ENCODE data around the gene BCAR3. TPM values are rescaled to one million over a fixed set of nuclear protein-coding genes. Genes with fewer than 3 reads are reported as not detected.
"Not testable (repeated sequence)": the region's sequence is repeated elsewhere in the genome, so short reads cannot be mapped to it uniquely, and the experiment has no call there.

The BCAR3 gene
- total RNA-seq, 2 donors from 2014 or later, result 1.3 to 1.9 TPM

DNA sequence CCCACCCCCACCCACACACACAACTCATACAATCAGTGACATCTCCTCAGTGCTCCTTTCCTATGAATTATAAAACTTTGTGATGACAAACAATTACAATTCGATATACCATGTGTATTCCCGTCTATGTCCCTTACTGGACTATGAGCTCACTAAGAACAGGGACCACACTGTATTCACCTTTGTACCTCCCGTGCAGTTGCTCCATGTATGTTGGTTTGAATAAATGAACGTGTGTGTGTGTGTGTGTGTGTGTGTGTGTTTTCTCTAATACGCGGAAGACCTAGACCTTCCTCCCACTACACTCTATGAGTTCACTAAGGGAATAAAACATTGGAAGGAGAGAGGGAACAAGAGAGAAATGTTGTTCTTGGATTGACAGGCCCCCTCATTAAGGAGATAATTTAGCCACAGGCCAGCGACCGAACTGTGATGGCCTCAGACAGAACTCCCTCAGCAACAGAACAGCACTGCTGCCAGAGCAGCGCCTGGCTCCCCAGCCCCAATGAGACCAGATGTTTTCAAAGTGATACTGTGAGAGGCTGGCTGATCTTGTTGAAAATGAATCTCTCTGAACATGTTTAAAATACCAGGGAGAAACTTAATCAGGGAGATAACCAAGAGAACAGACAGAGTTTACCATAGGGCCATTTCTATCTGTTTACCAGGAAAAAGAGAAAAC, 21.7 kb downstream of the BCAR3 start:
- Mint-ChIP-seq H3K27ac (no peak overlapping the region), H3K4me1 (no peaks in the 10 kb centered on the region), H3K4me3 (no peak overlapping the region), H3K36me3 (ENCODE audit: low read depth) (no peaks in the 10 kb centered on the region), H3K27me3 (no peaks in the 10 kb centered on the region), H3K9me3 (no peaks in the 10 kb centered on the region)
- no peak for ATAC-seq (replicated peaks)

DNA sequence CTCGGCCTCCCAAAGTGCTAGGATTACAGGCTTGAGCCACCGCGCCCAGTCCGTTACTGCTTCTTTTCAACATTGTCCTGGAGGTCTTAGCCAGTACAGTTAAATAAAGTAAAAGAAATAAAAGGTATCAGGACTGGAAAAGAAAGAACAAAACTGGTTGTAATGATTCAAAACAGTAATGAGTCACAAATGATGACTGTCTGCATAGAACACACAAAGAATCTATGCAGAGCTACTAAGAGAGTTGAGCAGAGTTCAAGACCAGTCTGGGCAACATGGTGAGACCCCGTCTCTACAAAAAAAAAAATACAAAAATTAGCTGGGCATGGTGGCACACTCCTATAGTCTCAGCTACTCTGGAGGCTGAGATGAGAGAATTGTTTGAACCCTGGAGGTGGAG, 23.4 kb downstream of the BCAR3 start:
- Mint-ChIP-seq H3K9me3 (no peaks in the 10 kb centered on the region), H3K4me1 (no peaks in the 10 kb centered on the region), H3K4me3 (no peak overlapping the region), H3K27ac (no peak overlapping the region), H3K27me3 (no peaks in the 10 kb centered on the region), H3K36me3 (ENCODE audit: low read depth) (no peaks in the 10 kb centered on the region)
- ATAC-seq (replicated peaks), result peak; percentile 59

DNA sequence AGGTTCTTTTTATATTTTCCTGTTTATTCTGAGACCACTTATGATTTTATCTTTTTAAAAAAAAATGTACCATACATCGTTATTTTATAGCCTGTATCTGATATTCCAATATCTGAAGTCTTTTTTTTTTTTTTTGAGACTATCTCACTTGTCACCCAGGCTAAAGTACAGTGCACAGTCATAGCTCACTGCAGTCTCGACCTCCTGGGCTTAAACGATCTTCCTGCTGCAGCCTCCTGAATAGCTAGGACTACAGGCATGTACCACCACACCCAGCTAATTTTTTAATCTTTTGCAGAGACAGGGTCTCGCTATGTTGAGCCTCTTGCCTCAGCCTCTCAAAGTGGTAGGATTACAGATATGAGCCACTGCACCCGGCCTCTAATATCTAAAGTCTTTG, 25.1 kb downstream of the BCAR3 start:
- no peak for ATAC-seq (replicated peaks)
- Mint-ChIP-seq H3K27ac (no peak overlapping the region), H3K36me3 (ENCODE audit: low read depth) (no peaks in the 10 kb centered on the region), H3K4me1 (no peaks in the 10 kb centered on the region), H3K27me3 (no peaks in the 10 kb centered on the region), H3K4me3 (no peak overlapping the region), H3K9me3 (no peaks in the 10 kb centered on the region)

GRCh38 chr1:93653656-93654055, 28.0 kb downstream of the BCAR3 start:
- H3K27me3 Mint-ChIP-seq, result no peaks in the 10 kb centered on the region

DNA sequence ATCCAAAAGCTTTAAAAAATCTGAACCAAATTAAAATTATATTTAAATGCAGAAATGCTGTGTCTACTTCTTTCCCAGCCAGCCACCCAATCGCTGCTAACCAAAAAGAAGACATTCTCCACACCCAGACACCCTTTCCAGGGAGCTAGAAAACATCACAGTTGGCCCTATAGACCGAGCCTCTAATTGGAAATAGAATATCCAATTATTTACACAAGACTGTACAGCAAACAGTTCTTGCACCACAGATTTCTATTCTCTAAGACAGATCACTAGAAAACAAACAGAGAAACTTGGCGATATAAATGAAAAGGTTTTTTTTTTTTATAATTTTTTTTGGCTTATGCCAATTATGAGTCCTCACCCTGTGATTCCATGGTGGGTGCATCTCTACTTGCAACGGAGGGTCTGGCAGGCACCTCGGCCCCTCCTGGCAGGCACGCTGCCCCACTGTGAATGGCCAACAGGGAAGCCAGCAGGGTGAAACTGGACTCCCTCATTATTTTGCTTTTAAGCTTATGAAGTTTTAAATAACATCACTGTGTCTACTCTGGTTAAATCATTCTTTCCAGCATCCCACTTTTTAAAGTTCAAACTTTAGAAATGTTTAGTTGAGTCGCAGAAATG, 29.2 kb downstream of the BCAR3 start:
- H3K4me3 Mint-ChIP-seq, result no peak overlapping the region
- no peaks in the 10 kb centered on the region for H3K36me3 Mint-ChIP-seq (ENCODE audit: low read depth)
- ATAC-seq (replicated peaks), result no peak

More at GRCh38 chr1:93653656-93654055, 28.0 kb downstream of the BCAR3 start:
- H3K27ac Mint-ChIP-seq, result no peak overlapping the region
- no peaks in the 10 kb centered on the region for H3K4me1 Mint-ChIP-seq
- H3K4me3 Mint-ChIP-seq, result no peak overlapping the region
- no peaks in the 10 kb centered on the region for H3K9me3 Mint-ChIP-seq
- H3K36me3 Mint-ChIP-seq (ENCODE audit: low read depth), result no peaks in the 10 kb centered on the region
- ATAC-seq (replicated peaks), result no peak

DNA sequence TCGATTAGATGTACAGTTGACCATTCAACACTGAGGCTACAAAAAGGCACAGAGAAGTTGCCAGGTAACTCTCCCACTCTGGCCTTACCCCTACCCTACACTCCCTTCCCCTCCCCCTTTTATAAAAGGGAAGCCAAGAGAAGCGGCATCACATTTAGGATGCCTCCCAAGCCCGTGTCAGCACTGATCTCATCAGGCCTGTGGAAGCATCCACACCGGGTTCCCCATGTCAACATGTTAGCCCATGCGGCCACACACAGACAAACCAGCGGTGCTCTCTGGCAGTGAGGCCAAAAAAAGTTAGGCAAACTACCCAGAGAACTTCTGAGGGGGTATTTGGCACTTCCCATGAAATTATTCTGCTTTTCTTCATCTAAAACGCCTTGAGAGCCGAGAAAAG, 29.9 kb downstream of the BCAR3 start:
- H3K36me3 Mint-ChIP-seq (ENCODE audit: low read depth), result no peaks in the 10 kb centered on the region
- no peak overlapping the region for H3K4me3 Mint-ChIP-seq
- no peaks in the 10 kb centered on the region for H3K9me3 Mint-ChIP-seq
- H3K27me3 Mint-ChIP-seq, result no peaks in the 10 kb centered on the region
- H3K27ac Mint-ChIP-seq, result no peak overlapping the region
- H3K4me1 Mint-ChIP-seq, result no peaks in the 10 kb centered on the region
- no peak for ATAC-seq (replicated peaks)

More for the DNA sequence above, 29.2 kb downstream of the BCAR3 start:
- Mint-ChIP-seq H3K9me3 (no peaks in the 10 kb centered on the region), H3K4me1 (no peaks in the 10 kb centered on the region), H3K27me3 (no peaks in the 10 kb centered on the region), H3K27ac (no peak overlapping the region)

- H3K4me1 Mint-ChIP-seq; H3K4me3 Mint-ChIP-seq; H3K27ac Mint-ChIP-seq; ATAC-seq (replicated peaks); H3K27me3 Mint-ChIP-seq; H3K9me3 Mint-ChIP-seq; H3K36me3 Mint-ChIP-seq (ENCODE audit: low read depth): not testable (repeated sequence)
These were observed 31.5 kb downstream of the BCAR3 start for GRCh38 chr1:93650159-93650558.

GRCh38 chr1:93649231-93649630, 32.4 kb downstream of the BCAR3 start:
- Mint-ChIP-seq H3K9me3 (no peaks in the 10 kb centered on the region), H3K27me3 (no peaks in the 10 kb centered on the region), H3K27ac (no peak overlapping the region), H3K36me3 (ENCODE audit: low read depth) (no peaks in the 10 kb centered on the region), H3K4me1 (no peaks in the 10 kb centered on the region), H3K4me3 (no peak overlapping the region)
- ATAC-seq (replicated peaks), result no peak

GRCh38 chr1:93648656-93649055, 33.0 kb downstream of the BCAR3 start:
- no peak overlapping the region for H3K4me3 Mint-ChIP-seq
- no peak for ATAC-seq (replicated peaks)
- no peak overlapping the region for H3K27ac Mint-ChIP-seq

GRCh38 chr1:93641527-93641926, 40.1 kb downstream of the BCAR3 start:
- Mint-ChIP-seq H3K27me3 (no peaks in the 10 kb centered on the region), H3K4me3 (no peak overlapping the region), H3K9me3 (no peaks in the 10 kb centered on the region), H3K27ac (no peak overlapping the region), H3K4me1 (peaks cover 10% of the 10 kb centered on the region), H3K36me3 (ENCODE audit: low read depth) (no peaks in the 10 kb centered on the region)
- no peak for ATAC-seq (replicated peaks)

More at GRCh38 chr1:93648656-93649055, 33.0 kb downstream of the BCAR3 start:
- Mint-ChIP-seq H3K9me3 (no peaks in the 10 kb centered on the region), H3K27me3 (no peaks in the 10 kb centered on the region), H3K4me1 (peaks cover 5% of the 10 kb centered on the region), H3K36me3 (ENCODE audit: low read depth) (no peaks in the 10 kb centered on the region)

- Mint-ChIP-seq H3K36me3 (ENCODE audit: low read depth) (no peaks in the 10 kb centered on the region), H3K9me3 (no peaks in the 10 kb centered on the region), H3K4me1 (peaks cover 10% of the 10 kb centered on the region), H3K27ac (no peak overlapping the region), H3K27me3 (no peaks in the 10 kb centered on the region), H3K4me3 (no peak overlapping the region)
- ATAC-seq (replicated peaks), result no peak
These were observed 40.8 kb downstream of the BCAR3 start for GRCh38 chr1:93640656-93641440.

GRCh38 chr1:93638981-93639380, 42.7 kb downstream of the BCAR3 start:
- no peak for ATAC-seq (replicated peaks)
- no peak overlapping the region for H3K4me3 Mint-ChIP-seq
- H3K27me3 Mint-ChIP-seq, result no peaks in the 10 kb centered on the region
- no peak overlapping the region for H3K27ac Mint-ChIP-seq
- peaks cover 8% of the 10 kb centered on the region for H3K4me1 Mint-ChIP-seq
- no peaks in the 10 kb centered on the region for H3K36me3 Mint-ChIP-seq (ENCODE audit: low read depth)
- no peaks in the 10 kb centered on the region for H3K9me3 Mint-ChIP-seq

DNA sequence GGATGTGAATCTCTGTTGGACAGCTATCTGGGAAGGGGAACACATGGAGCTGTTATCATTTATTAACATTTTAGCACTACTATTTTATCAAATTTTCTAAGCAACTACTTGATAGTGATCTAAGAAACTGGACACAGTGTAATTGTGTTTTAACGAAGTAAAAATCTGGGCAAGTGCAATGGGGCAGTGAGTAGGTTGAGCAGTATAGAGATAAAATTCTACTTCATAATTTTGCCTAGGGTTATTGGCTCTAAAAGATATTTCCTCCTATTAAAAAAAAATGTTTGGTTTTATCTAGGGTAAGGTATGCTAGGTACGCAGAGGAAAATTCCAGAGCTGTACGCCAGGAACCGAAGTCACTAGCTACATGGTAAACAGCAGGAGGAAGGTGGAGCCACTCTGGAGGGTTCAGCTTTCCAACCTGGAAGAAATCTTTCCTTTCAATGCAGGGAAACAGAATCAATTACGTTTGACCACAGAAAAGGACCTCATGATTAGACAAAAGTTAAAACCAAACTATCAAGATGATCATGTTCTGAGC, 43.3 kb downstream of the BCAR3 start:
- no peak for ATAC-seq (replicated peaks)
- Mint-ChIP-seq H3K9me3 (no peaks in the 10 kb centered on the region), H3K4me3 (no peak overlapping the region), H3K36me3 (ENCODE audit: low read depth) (no peaks in the 10 kb centered on the region), H3K27me3 (no peaks in the 10 kb centered on the region), H3K27ac (no peak overlapping the region), H3K4me1 (peaks cover 4% of the 10 kb centered on the region)

- H3K27me3 Mint-ChIP-seq, result no peaks in the 10 kb centered on the region
- no peak for ATAC-seq (replicated peaks)
- peaks cover 2% of the 10 kb centered on the region for H3K4me1 Mint-ChIP-seq
- H3K36me3 Mint-ChIP-seq (ENCODE audit: low read depth), result no peaks in the 10 kb centered on the region
- no peak overlapping the region for H3K27ac Mint-ChIP-seq
- H3K9me3 Mint-ChIP-seq, result no peaks in the 10 kb centered on the region
- H3K4me3 Mint-ChIP-seq, result no peak overlapping the region
These were observed 44.9 kb downstream of the BCAR3 start for GRCh38 chr1:93636712-93637111.
